ENCODE data around the gene SLC25A46.

The SLC25A46 gene

GRCh38 chr5:110769000-110769681 lies 30.3 kb downstream of the SLC25A46 start:
- no peaks in the 10 kb centered on the region; the same call in 1 of the 2 replicates for H4K20me1 ChIP-seq (ENCODE audit: control insufficient read depth, insufficient read depth, low read depth, low read length)
- no peaks in the 10 kb centered on the region for H3K79me2 ChIP-seq (ENCODE audit: control insufficient read depth, low read length)
- no peaks in the 10 kb centered on the region for H3K36me3 ChIP-seq (ENCODE audit: control insufficient read depth, low read length)
- H3K4me1 ChIP-seq (ENCODE audit: control insufficient read depth, low read length): no peaks in the 10 kb centered on the region
- no peak for TF ChIP-seq CTCF (IDR thresholded peaks at IDR 0.05; ENCODE audit: low read depth, low read length, poor library complexity, severe bottlenecking)
- TF ChIP-seq EZH2phosphoT487 (IDR thresholded peaks at IDR 0.05; ENCODE audit: borderline replicate concordance, low read length): no peak
- H3K9me3 ChIP-seq (ENCODE audit: control insufficient read depth, insufficient read depth, low read length): no peaks in the 10 kb centered on the region
- H3K27ac ChIP-seq (ENCODE audit: low read depth, low read length): no peak overlapping the region
- H3K4me2 ChIP-seq (ENCODE audit: low read length): no peak overlapping the region
- no peaks in the 10 kb centered on the region; the same call in 1 of the 2 replicates for H3K9me2 ChIP-seq (replicated peaks; ENCODE audit: control insufficient read depth, low read length)
- H3K4me3 ChIP-seq (ENCODE audit: low read length): no peak overlapping the region
- H3K27me3 ChIP-seq (ENCODE audit: control insufficient read depth, low read length): peaks cover 6% of the 10 kb centered on the region; the same call in 1 of the 2 replicates
- H3F3A ChIP-seq (ENCODE audit: control insufficient read depth, insufficient read depth): no peaks in the 10 kb centered on the region; the same call in none of the 2 replicates

DNA sequence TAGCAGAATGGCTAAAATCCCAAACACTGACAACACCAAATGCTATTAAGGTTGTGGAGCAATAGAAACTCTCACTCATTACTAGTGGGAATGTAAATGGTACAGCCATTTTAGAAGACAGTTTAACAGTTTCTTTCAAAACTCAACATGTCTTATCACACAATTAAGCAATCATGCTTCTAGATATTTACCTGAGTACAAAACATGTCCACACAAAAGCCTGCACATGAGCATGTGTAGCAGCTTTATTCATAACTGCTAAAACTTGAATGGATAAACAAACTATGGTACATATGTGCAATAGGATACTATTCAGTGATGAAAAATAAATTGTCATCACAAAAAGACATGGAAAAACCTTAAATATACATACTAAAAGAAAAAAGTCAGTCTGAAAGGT lies 31.5 kb downstream of the SLC25A46 start:
- H3K27ac ChIP-seq (ENCODE audit: low read depth, low read length): no peak overlapping the region
- H3K4me3 ChIP-seq (ENCODE audit: low read length): no peak overlapping the region
- no peaks in the 10 kb centered on the region for H3K9me3 ChIP-seq (ENCODE audit: control insufficient read depth, insufficient read depth, low read length)
- no peaks in the 10 kb centered on the region for H4K20me1 ChIP-seq (ENCODE audit: control insufficient read depth, insufficient read depth, low read depth, low read length)
- no peaks in the 10 kb centered on the region for H3K4me1 ChIP-seq (ENCODE audit: control insufficient read depth, low read length)
- no peaks in the 10 kb centered on the region; the same call in 1 of the 2 replicates for H3F3A ChIP-seq (ENCODE audit: control insufficient read depth, insufficient read depth)
- peaks cover 6% of the 10 kb centered on the region; the same call in 1 of the 2 replicates for H3K27me3 ChIP-seq (ENCODE audit: control insufficient read depth, low read length)
- no peaks in the 10 kb centered on the region; the same call in 1 of the 2 replicates for H3K9me2 ChIP-seq (replicated peaks; ENCODE audit: control insufficient read depth, low read length)
- no peaks in the 10 kb centered on the region for H3K79me2 ChIP-seq (ENCODE audit: control insufficient read depth, low read length)
- TF ChIP-seq CTCF (IDR thresholded peaks at IDR 0.05; ENCODE audit: low read depth, low read length, poor library complexity, severe bottlenecking): no peak
- TF ChIP-seq EZH2phosphoT487 (IDR thresholded peaks at IDR 0.05; ENCODE audit: borderline replicate concordance, low read length): no peak
- no peaks in the 10 kb centered on the region for H3K36me3 ChIP-seq (ENCODE audit: control insufficient read depth, low read length)
- no peak overlapping the region for H3K4me2 ChIP-seq (ENCODE audit: low read length)

DNA sequence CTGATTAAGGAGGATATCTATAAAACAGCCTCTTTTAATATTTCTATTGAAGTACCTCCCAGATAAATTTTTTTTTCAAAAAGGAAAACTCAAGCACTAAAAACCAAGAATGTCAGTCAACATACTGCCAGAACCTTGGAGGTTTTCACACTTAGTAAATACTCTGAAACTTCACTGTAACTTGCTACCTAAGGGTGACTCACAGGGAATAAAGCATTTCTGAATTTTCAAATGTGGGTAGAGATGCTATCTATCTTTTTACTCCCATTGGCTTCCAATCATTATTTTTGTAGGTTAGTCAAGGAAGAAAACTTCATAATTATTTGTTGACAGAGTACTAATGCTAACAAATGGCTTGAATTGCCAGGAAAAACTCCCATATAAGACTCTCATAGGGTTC lies 46.1 kb downstream of the SLC25A46 start:
- H3K9me2 ChIP-seq (replicated peaks; ENCODE audit: control insufficient read depth, low read length): no peaks in the 10 kb centered on the region
- H3K4me3 ChIP-seq (ENCODE audit: low read length): no peak overlapping the region
- TF ChIP-seq CTCF (IDR thresholded peaks at IDR 0.05; ENCODE audit: low read depth, low read length, poor library complexity, severe bottlenecking) (no peak), EZH2phosphoT487 (IDR thresholded peaks at IDR 0.05; ENCODE audit: borderline replicate concordance, low read length) (no peak)
- no peak overlapping the region for H3K27ac ChIP-seq (ENCODE audit: low read depth, low read length)
- H3K79me2 ChIP-seq (ENCODE audit: control insufficient read depth, low read length): no peaks in the 10 kb centered on the region
- H3K4me1 ChIP-seq (ENCODE audit: control insufficient read depth, low read length): no peaks in the 10 kb centered on the region
- no peaks in the 10 kb centered on the region for H3K27me3 ChIP-seq (ENCODE audit: control insufficient read depth, low read length)
- no peaks in the 10 kb centered on the region for H3F3A ChIP-seq (ENCODE audit: control insufficient read depth, insufficient read depth)
- no peaks in the 10 kb centered on the region for H3K36me3 ChIP-seq (ENCODE audit: control insufficient read depth, low read length)
- no peak overlapping the region for H3K4me2 ChIP-seq (ENCODE audit: low read length)
- no peaks in the 10 kb centered on the region for H3K9me3 ChIP-seq (ENCODE audit: control insufficient read depth, insufficient read depth, low read length)
- no peaks in the 10 kb centered on the region for H4K20me1 ChIP-seq (ENCODE audit: control insufficient read depth, insufficient read depth, low read depth, low read length)
